ENCODE data around the gene IRF2.
A peak's percentile ranks its signal among the peaks of the same experiment; 100 is the strongest.

The IRF2 gene

GRCh38 chr4:184427687-184428086, 46.7 kb downstream of the IRF2 start:
- DNase-seq: no peak

- no peak for DNase-seq
These were observed 47.3 kb downstream of the IRF2 start for GRCh38 chr4:184427093-184427492.

GRCh38 chr4:184424993-184425758, 49.2 kb downstream of the IRF2 start:
- no peak for DNase-seq

- DNase-seq: no peak
These were observed 50.1 kb downstream of the IRF2 start for GRCh38 chr4:184424279-184424678.

- DNase-seq: no peak
These were observed 51.2 kb downstream of the IRF2 start for GRCh38 chr4:184423003-184423686.

GRCh38 chr4:184422378-184422777, 52.0 kb downstream of the IRF2 start:
- DNase-seq: no peak

- peak; percentile 16 for DNase-seq
These were observed 52.7 kb downstream of the IRF2 start for GRCh38 chr4:184421533-184422155.

- peak; percentile 49 for DNase-seq
These were observed 53.4 kb downstream of the IRF2 start for GRCh38 chr4:184420881-184421416.

GRCh38 chr4:184420402-184420801, 53.9 kb downstream of the IRF2 start:
- peak; percentile 15 for DNase-seq

- peak; percentile 25 for DNase-seq
These were observed 54.4 kb downstream of the IRF2 start for GRCh38 chr4:184419976-184420375.

GRCh38 chr4:184417802-184418511, 56.4 kb downstream of the IRF2 start:
- DNase-seq: peak; percentile 49

- DNase-seq: peak; percentile 62
These were observed 57.2 kb downstream of the IRF2 start for GRCh38 chr4:184416913-184417734.

- DNase-seq: no peak
These were observed 59.3 kb downstream of the IRF2 start for GRCh38 chr4:184415071-184415470.

GRCh38 chr4:184413261-184414046, 60.9 kb downstream of the IRF2 start:
- DNase-seq: no peak

GRCh38 chr4:184410748-184411147, 63.6 kb downstream of the IRF2 start:
- no peak for DNase-seq

- peak; percentile 33 for DNase-seq
These were observed 64.2 kb downstream of the IRF2 start for GRCh38 chr4:184409911-184410692.

- no peak for DNase-seq
These were observed 64.8 kb downstream of the IRF2 start for GRCh38 chr4:184409502-184409901.

- no peak for DNase-seq
These were observed 65.7 kb downstream of the IRF2 start for GRCh38 chr4:184408684-184409081.

GRCh38 chr4:184408021-184408683, 66.2 kb downstream of the IRF2 start:
- DNase-seq: no peak

- DNase-seq: no peak
These were observed 67.4 kb downstream of the IRF2 start for GRCh38 chr4:184406958-184407391.
